Stomach (tissue), 4 donors: ENCODE results near the gene USP44.

ENCODE experiments used
- EP300 ChIP-seq: sonication (generic); formaldehyde crosslinking; IDR thresholded peaks from one replicate; pipeline ENCODE4 v1.6.1; 2017; ENCODE audit warnings: antibody characterized with exemption
- POLR2A ChIP-seq, 4 donors: fragments of 450-650 bp; IDR thresholded peaks; one replicate each; pipeline ENCODE4 v1.6.1; 2016; ENCODE audit warnings: antibody characterized with exemption in 4 of 4, control low read depth in 2 of 4, mild to moderate bottlenecking in 1 of 4, moderate library complexity in 1 of 4
- POLR2AphosphoS5 ChIP-seq, 3 donors: sonication (generic); formaldehyde crosslinking; IDR thresholded peaks; one replicate each; pipeline ENCODE4 v1.6.1; 2016; ENCODE audit warnings: antibody characterized with exemption in 3 of 3
- TF ChIP-seq, protein P1 (sequence below), 7 experiments: fragments of 450-650 bp in 4 of 7; fragments of 200-600 bp in 3 of 7; sonication (generic) in 3 of 7; IDR thresholded peaks; one replicate each; pipeline ENCODE4 v1.5.1; 2016 to 2019; ENCODE audit warnings: antibody characterized with exemption in 7 of 7, control low read depth in 2 of 7, mild to moderate bottlenecking in 1 of 7

DNA sequence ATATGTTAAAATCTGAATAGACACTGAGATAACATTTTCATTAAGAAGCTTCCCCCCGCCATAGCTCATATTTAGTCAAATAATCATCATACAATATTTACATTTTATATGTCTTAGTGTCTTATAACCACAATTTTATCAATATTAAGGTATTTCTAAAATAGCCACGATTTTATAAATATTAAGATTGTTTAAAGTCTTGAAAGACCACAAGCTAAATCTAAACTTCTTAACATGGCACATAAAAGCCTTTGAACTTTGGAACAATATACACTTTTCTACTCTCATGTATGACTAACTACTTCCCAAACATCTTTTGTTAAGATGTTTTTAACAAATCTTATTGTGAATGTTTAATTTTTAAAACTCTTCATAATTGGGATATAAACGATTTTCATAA, 6.5 kb downstream of the USP44 start:
- TF ChIP-seq, protein P1, sequence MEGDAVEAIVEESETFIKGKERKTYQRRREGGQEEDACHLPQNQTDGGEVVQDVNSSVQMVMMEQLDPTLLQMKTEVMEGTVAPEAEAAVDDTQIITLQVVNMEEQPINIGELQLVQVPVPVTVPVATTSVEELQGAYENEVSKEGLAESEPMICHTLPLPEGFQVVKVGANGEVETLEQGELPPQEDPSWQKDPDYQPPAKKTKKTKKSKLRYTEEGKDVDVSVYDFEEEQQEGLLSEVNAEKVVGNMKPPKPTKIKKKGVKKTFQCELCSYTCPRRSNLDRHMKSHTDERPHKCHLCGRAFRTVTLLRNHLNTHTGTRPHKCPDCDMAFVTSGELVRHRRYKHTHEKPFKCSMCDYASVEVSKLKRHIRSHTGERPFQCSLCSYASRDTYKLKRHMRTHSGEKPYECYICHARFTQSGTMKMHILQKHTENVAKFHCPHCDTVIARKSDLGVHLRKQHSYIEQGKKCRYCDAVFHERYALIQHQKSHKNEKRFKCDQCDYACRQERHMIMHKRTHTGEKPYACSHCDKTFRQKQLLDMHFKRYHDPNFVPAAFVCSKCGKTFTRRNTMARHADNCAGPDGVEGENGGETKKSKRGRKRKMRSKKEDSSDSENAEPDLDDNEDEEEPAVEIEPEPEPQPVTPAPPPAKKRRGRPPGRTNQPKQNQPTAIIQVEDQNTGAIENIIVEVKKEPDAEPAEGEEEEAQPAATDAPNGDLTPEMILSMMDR (IDR thresholded peaks at IDR 0.05), result no peak
- TF ChIP-seq POLR2A (IDR thresholded peaks at IDR 0.05), result no peak
- no peak for TF ChIP-seq POLR2AphosphoS5 (IDR thresholded peaks at IDR 0.05)
- no peak for TF ChIP-seq EP300
